Mucosa of rectum (tissue), 2 donors: ENCODE results near the gene SHC3.
A peak's percentile ranks its signal among the peaks of the same experiment; 100 is the strongest.

ENCODE experiments used
- H3K27ac ChIP-seq, 2 donors: one replicate each; pipeline ENCODE4 v1.7.0; 2013; ENCODE audit warnings: inconsistent platforms in 2 of 2, low read depth in 2 of 2, low read length in 2 of 2
- H3K27me3 ChIP-seq, 2 donors: one replicate each; pipeline ENCODE4 v1.7.0; 2013; ENCODE audit warnings: low read length in 2 of 2; ENCODE audit not compliant: control insufficient read depth in 2 of 2, insufficient read depth in 2 of 2
- H3K36me3 ChIP-seq, 2 donors: one replicate each; pipeline ENCODE4 v1.7.0; 2013; ENCODE audit warnings: low read length in 2 of 2; ENCODE audit not compliant: control insufficient read depth in 2 of 2, insufficient read depth in 2 of 2
- H3K4me1 ChIP-seq, 2 donors: one replicate each; pipeline ENCODE4 v1.7.0; 2013; ENCODE audit warnings: low read length in 2 of 2, mild to moderate bottlenecking in 1 of 2; ENCODE audit not compliant: control insufficient read depth in 2 of 2, insufficient read depth in 2 of 2
- H3K4me3 ChIP-seq, 2 donors: one replicate each; pipeline ENCODE4 v1.7.0; 2013; ENCODE audit warnings: low read length in 2 of 2
- H3K9ac ChIP-seq, 2 donors: one replicate each; pipeline ENCODE4 v1.7.0; 2013; ENCODE audit warnings: low read length in 2 of 2, low read depth in 1 of 2, mild to moderate bottlenecking in 1 of 2
- H3K9me3 ChIP-seq, 2 donors: one replicate each; pipeline ENCODE4 v1.7.0; 2013; ENCODE audit warnings: low read length in 2 of 2; ENCODE audit not compliant: control insufficient read depth in 2 of 2
- donor health status: healthy.
- donor health status: Normal muscosa, but diverticular disease.

Gene SHC3

GRCh38 chr9:89177944-89178829, at the start of gene SHC3:
Gene SHC3, minus strand, starts transcription at chr9:89178818. Its CDS starts 358 bp downstream, at chr9:89178460.
- Histone ChIP-seq H3K36me3 (no peaks in the 10 kb centered on the region), H3K4me1 (peaks cover 11 to 20% of the 10 kb centered on the region in 2 donors), H3K9ac (peak within 1 kb of the TSS; percentile 56 to 57), H3K4me3 (peak within 1 kb of the TSS; percentile 46 to 70), H3K9me3 (no peaks in the 10 kb centered on the region), H3K27me3 (peaks cover 16 to 28% of the 10 kb centered on the region in 2 donors), H3K27ac (peak within 1 kb of the TSS in 1 of 2 donors; percentile 69)

GRCh38 chr9:89225991-89226471, 47.4 kb upstream of the SHC3 start:
- no peak overlapping the region for H3K9ac ChIP-seq
- no peaks in the 10 kb centered on the region for H3K36me3 ChIP-seq
- no peaks in the 10 kb centered on the region for H3K9me3 ChIP-seq
- no peak overlapping the region for H3K4me3 ChIP-seq
- no peak overlapping the region for H3K27ac ChIP-seq
- peaks cover 0 to 2% of the 10 kb centered on the region in 2 donors for H3K27me3 ChIP-seq
- no peaks in the 10 kb centered on the region for H3K4me1 ChIP-seq

GRCh38 chr9:89225587-89225986, 47.0 kb upstream of the SHC3 start:
- no peak overlapping the region for H3K27ac ChIP-seq
- H3K36me3 ChIP-seq: no peaks in the 10 kb centered on the region
- no peaks in the 10 kb centered on the region for H3K9me3 ChIP-seq
- no peak overlapping the region for H3K9ac ChIP-seq
- no peak overlapping the region for H3K4me3 ChIP-seq
- peaks cover 0 to 2% of the 10 kb centered on the region in 2 donors for H3K27me3 ChIP-seq
- no peaks in the 10 kb centered on the region for H3K4me1 ChIP-seq

- no peaks in the 10 kb centered on the region for H3K9me3 ChIP-seq
- no peak overlapping the region for H3K4me3 ChIP-seq
- H3K27me3 ChIP-seq: peaks cover 0 to 2% of the 10 kb centered on the region in 2 donors
- no peaks in the 10 kb centered on the region for H3K36me3 ChIP-seq
- H3K4me1 ChIP-seq: no peaks in the 10 kb centered on the region
- no peak overlapping the region for H3K9ac ChIP-seq
- H3K27ac ChIP-seq: no peak overlapping the region
These were observed 46.4 kb upstream of the SHC3 start for GRCh38 chr9:89225036-89225435.

- peaks cover 0 to 2% of the 10 kb centered on the region in 2 donors for H3K27me3 ChIP-seq
- no peaks in the 10 kb centered on the region for H3K36me3 ChIP-seq
- H3K9me3 ChIP-seq: no peaks in the 10 kb centered on the region
- no peak overlapping the region for H3K9ac ChIP-seq
- no peak overlapping the region for H3K4me3 ChIP-seq
- H3K4me1 ChIP-seq: no peaks in the 10 kb centered on the region
- no peak overlapping the region for H3K27ac ChIP-seq
These were observed 46.0 kb upstream of the SHC3 start for GRCh38 chr9:89224633-89225032.

- Histone ChIP-seq H3K4me1 (no peaks in the 10 kb centered on the region), H3K36me3 (no peaks in the 10 kb centered on the region), H3K9ac (no peak overlapping the region), H3K27ac (no peak overlapping the region), H3K27me3 (peaks cover 0 to 2% of the 10 kb centered on the region in 2 donors), H3K4me3 (no peak overlapping the region), H3K9me3 (no peaks in the 10 kb centered on the region)
These were observed 44.9 kb upstream of the SHC3 start for GRCh38 chr9:89223396-89223977.

GRCh38 chr9:89219637-89220036, 41.0 kb upstream of the SHC3 start:
- H3K9ac ChIP-seq: no peak overlapping the region
- H3K9me3 ChIP-seq: no peaks in the 10 kb centered on the region
- H3K4me3 ChIP-seq: no peak overlapping the region
- no peak overlapping the region for H3K27ac ChIP-seq
- no peaks in the 10 kb centered on the region for H3K36me3 ChIP-seq
- no peaks in the 10 kb centered on the region for H3K4me1 ChIP-seq
- no peaks in the 10 kb centered on the region for H3K27me3 ChIP-seq

GRCh38 chr9:89218040-89218928, 39.7 kb upstream of the SHC3 start:
- H3K4me1 ChIP-seq: no peaks in the 10 kb centered on the region
- no peak overlapping the region for H3K9ac ChIP-seq
- no peak overlapping the region for H3K4me3 ChIP-seq
- H3K36me3 ChIP-seq: no peaks in the 10 kb centered on the region
- no peaks in the 10 kb centered on the region for H3K9me3 ChIP-seq
- H3K27me3 ChIP-seq: no peaks in the 10 kb centered on the region
- no peak overlapping the region for H3K27ac ChIP-seq

GRCh38 chr9:89215342-89215741, 36.7 kb upstream of the SHC3 start:
- H3K9ac ChIP-seq: no peak overlapping the region

More at GRCh38 chr9:89215342-89215741, 36.7 kb upstream of the SHC3 start:
- Histone ChIP-seq H3K4me3 (no peak overlapping the region), H3K36me3 (no peaks in the 10 kb centered on the region), H3K27me3 (no peaks in the 10 kb centered on the region), H3K9me3 (no peaks in the 10 kb centered on the region), H3K27ac (no peak overlapping the region), H3K4me1 (no peaks in the 10 kb centered on the region)
